Measurements from ENCODE around the gene TMEM220. TPM values are rescaled to one million over a fixed set of nuclear protein-coding genes. Genes with fewer than 3 reads are reported as not detected.

TMEM220 gene
- total RNA-seq, 2 donors from 2014 or later = 1.4 to 10.9 TPM

- TF ChIP-seq CTCF (conservative IDR thresholded peaks at IDR 0.05) = no peak
- H3K4me1 Mint-ChIP-seq = no peaks in the 10 kb centered on the region
These were observed 11.3 kb downstream of the TMEM220 start for GRCh38 chr17:10718547-10718946.

DNA sequence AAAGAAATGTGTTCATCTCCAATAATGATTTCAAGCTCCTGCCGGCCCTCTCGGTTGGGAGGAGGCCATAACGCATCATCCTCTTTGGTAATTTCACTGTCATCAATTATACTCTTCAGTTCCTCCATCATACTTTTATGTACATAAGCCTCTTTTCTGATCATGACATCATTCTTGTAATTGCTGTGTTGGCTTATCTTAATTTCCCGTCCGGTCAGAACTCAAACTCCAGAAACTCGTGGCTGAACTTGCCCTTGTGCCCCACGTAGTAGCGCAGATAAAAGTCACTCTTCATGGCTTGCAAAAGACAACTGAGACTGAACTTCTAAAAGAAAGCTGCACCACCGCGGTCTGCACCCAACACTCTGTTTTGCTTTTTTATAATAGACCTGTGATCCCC lies 13.6 kb downstream of the TMEM220 start:
- no peak for DNase-seq
- Mint-ChIP-seq H3K36me3 (ENCODE audit: low read depth) (peaks cover 13% of the 10 kb centered on the region), H3K4me3 (no peak overlapping the region), H3K4me1 (no peaks in the 10 kb centered on the region), H3K27me3 (ENCODE audit: insufficient read depth) (no peaks in the 10 kb centered on the region), H3K9me3 (no peaks in the 10 kb centered on the region), H3K27ac (no peak overlapping the region)
- H3K4me1 ChIP-seq (ENCODE audit: control insufficient read depth, insufficient read depth, low read length) = no peaks in the 10 kb centered on the region
- no peak overlapping the region for H3K4me3 ChIP-seq (ENCODE audit: low read length)
- no peaks in the 10 kb centered on the region for H3K9me3 ChIP-seq (ENCODE audit: control insufficient read depth, low read length)
- H3K36me3 ChIP-seq (ENCODE audit: control insufficient read depth, insufficient read depth, low read length) = peaks cover 14% of the 10 kb centered on the region
- 94 to 95% methylated on average over 7 to 10 of the region's 10 CpGs for WGBS, 2 experiments (ENCODE audit: insufficient coverage in 1 of 2, insufficient read length in 1 of 2)
- no peak for TF ChIP-seq CTCF (conservative IDR thresholded peaks at IDR 0.05)
- H3K9ac ChIP-seq (ENCODE audit: extremely low read depth, low read length, poor library complexity, severe bottlenecking) = no peak overlapping the region
- H3K27me3 ChIP-seq (ENCODE audit: control insufficient read depth, insufficient read depth, low read length, poor library complexity, severe bottlenecking) = no peaks in the 10 kb centered on the region
- H3K27ac ChIP-seq (ENCODE audit: low read depth, low read length) = no peak overlapping the region

More at GRCh38 chr17:10718547-10718946, 11.3 kb downstream of the TMEM220 start:
- Mint-ChIP-seq H3K36me3 (ENCODE audit: low read depth) (peaks cover 11% of the 10 kb centered on the region), H3K27ac (no peak overlapping the region), H3K4me3 (no peak overlapping the region), H3K27me3 (ENCODE audit: insufficient read depth) (no peaks in the 10 kb centered on the region), H3K9me3 (no peaks in the 10 kb centered on the region)
- H3K27ac ChIP-seq (ENCODE audit: low read depth, low read length) = no peak overlapping the region
- 60% methylated on average over 1 of the region's 1 CpG; no CpG with 5 or more reads in 1 of the 2 experiments for WGBS, 2 experiments (ENCODE audit: insufficient coverage in 1 of 2, insufficient read length in 1 of 2)
- DNase-seq = no peak
- H3K9me3 ChIP-seq (ENCODE audit: control insufficient read depth, low read length) = no peaks in the 10 kb centered on the region
- H3K9ac ChIP-seq (ENCODE audit: extremely low read depth, low read length, poor library complexity, severe bottlenecking) = no peak overlapping the region
- H3K36me3 ChIP-seq (ENCODE audit: control insufficient read depth, insufficient read depth, low read length) = no peaks in the 10 kb centered on the region
- no peak overlapping the region for H3K4me3 ChIP-seq (ENCODE audit: low read length)
- H3K4me1 ChIP-seq (ENCODE audit: control insufficient read depth, insufficient read depth, low read length) = no peaks in the 10 kb centered on the region
- H3K27me3 ChIP-seq (ENCODE audit: control insufficient read depth, insufficient read depth, low read length, poor library complexity, severe bottlenecking) = no peaks in the 10 kb centered on the region

DNA sequence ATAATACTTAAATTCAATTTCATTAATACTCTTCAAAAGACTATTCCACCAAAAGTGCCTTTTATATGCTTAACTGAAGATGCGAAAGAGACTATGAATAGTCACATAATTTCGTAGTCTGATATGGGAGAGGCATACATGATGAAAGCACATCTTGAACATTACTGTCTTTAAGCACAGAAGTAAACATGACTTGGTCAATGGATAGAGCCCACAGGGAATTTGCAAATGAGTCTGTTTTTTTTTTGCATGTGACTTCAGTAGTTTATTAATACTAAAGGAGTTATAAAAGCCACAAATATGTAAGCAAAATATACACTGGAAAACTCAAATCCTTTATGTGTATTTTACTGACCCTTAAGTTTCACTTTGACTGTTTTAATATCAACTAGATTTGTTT lies 16.5 kb downstream of the TMEM220 start:
- Histone ChIP-seq H3K4me3 (ENCODE audit: low read length) (no peak overlapping the region), H3K36me3 (ENCODE audit: control insufficient read depth, insufficient read depth, low read length) (peaks cover 23% of the 10 kb centered on the region), H3K9me3 (ENCODE audit: control insufficient read depth, low read length) (no peaks in the 10 kb centered on the region), H3K27ac (ENCODE audit: low read depth, low read length) (no peak overlapping the region), H3K9ac (ENCODE audit: extremely low read depth, low read length, poor library complexity, severe bottlenecking) (no peak overlapping the region), H3K27me3 (ENCODE audit: control insufficient read depth, insufficient read depth, low read length, poor library complexity, severe bottlenecking) (no peaks in the 10 kb centered on the region), H3K4me1 (ENCODE audit: control insufficient read depth, insufficient read depth, low read length) (no peaks in the 10 kb centered on the region)
- Mint-ChIP-seq H3K27me3 (ENCODE audit: insufficient read depth) (no peaks in the 10 kb centered on the region), H3K9me3 (no peaks in the 10 kb centered on the region), H3K4me3 (no peak overlapping the region), H3K4me1 (no peaks in the 10 kb centered on the region), H3K36me3 (ENCODE audit: low read depth) (peaks cover 33% of the 10 kb centered on the region), H3K27ac (no peak overlapping the region)
- WGBS, 2 experiments (ENCODE audit: insufficient coverage in 1 of 2, insufficient read length in 1 of 2) = 99 to 100% methylated on average over 2 of the region's 2 CpGs
- DNase-seq = no peak
- no peak for TF ChIP-seq CTCF (conservative IDR thresholded peaks at IDR 0.05)
